ENCODE results near the gene RAP1GAP2.
A peak's percentile ranks its signal among the peaks of the same experiment; 100 is the strongest.

RAP1GAP2 gene

DNA sequence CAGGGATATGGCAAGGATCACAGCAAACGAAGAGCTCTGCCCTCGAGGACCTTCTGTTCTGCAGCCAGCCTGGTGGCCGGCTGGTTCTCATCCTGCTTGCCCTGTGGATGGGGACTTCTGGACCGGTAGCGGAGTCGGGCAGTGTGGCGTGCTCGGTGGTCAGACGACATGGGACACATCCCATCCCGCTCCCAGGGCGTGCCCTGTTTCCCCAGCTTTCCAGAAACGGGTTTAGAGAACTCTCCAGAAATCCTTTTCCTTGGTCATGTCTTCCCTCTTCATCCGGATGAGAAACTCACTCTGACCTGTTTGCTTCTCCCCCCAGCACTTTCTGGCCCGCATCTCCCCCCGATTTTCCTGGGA is 151.3 kb downstream of the RAP1GAP2 start:
- DNase-seq (ENCODE audit: low read depth): no peak

DNA sequence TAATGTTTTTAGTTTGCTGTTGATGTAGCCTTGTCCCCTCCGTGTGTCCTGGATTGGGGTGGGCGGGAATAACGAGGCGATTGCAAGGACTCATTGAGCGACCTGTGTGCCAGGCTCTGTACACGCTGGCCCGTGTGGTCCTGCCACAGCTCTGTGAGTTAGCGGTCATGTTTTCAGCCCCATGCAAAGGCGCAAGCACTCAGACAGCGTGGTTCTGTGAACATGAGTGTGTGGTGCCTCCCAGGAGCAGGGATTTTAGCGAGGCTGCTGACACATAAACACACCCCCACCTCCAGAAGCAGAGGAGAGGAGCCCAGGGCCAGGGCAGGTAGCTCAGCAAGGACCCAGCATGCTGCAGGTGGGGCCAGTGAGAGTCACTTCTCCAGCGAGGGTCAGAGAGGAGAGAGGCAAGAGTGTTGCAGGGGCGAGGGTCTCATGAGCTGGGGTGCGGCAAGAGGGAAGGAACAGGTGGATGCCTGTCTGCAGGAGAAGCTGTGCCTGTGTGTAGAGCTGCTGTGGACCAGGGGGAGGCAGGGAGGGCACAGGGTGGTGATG is 151.8 kb downstream of the RAP1GAP2 start:
- DNase-seq (ENCODE audit: low read depth): no peak

DNA sequence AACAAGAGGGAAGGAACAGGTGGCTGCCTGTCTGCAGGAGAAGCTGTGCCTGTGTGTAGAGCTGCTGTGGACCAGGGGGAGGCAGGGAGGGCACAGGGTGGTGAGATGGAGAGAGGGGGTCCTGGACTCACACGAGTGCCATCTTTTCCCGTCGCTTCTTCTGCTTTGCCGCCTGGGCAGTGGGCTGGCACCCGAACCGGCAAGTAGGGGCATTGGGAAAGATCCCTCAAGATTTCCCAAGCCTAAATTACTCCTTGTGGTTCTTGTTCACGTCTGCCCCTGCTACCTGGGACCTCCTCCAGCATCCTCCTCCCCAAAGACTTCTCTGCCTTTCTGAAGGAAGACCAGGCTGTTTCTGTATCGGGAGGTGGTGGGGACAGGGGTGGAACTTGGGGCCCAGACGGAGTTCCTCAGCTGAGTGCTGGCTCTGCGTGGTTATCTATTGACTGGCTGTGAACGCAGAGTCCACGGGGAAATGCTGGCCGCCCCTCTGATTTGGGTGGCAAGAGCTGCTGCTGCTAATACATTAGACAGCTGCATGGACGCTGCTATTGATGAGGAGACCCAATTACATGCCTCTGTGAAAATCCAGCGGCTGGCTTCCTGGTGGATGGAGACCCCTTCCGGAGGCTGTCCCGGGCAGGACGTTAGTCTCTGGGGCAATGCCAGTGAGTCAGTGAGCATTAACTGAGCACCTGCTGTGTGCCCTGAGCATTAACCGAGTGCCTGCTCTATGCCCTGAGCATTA is 152.7 kb downstream of the RAP1GAP2 start:
- DNase-seq (ENCODE audit: low read depth): no peak

DNA sequence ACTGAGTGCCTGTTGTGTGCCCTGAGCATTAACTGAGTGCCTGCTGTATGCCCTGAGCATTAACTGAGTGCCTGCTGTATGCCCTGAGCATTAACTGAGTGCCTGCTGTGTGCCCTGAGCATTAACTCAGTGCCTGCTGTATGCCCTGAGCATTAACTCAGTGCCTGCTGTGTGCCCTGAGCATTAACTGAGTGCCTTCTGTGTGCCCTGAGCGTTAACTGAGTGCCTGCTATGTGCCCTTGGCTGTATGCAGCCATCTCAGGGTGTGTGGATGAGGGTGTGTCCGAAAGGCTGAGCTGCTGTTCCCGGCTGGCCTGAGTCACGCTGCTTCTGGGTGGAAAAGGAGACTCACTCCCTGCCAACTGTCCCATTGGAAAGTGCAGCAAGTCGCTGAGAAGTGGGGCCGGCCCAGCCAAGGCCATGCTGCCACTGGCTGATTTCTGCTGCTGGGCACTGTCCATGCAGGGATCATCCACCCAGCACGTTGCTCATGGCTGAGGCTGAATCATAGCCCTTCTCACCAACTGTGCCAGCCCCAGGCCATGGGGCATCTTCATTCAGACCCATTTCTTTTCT is 153.3 kb downstream of the RAP1GAP2 start:
- peak; percentile 77 for DNase-seq (ENCODE audit: low read depth)

DNA sequence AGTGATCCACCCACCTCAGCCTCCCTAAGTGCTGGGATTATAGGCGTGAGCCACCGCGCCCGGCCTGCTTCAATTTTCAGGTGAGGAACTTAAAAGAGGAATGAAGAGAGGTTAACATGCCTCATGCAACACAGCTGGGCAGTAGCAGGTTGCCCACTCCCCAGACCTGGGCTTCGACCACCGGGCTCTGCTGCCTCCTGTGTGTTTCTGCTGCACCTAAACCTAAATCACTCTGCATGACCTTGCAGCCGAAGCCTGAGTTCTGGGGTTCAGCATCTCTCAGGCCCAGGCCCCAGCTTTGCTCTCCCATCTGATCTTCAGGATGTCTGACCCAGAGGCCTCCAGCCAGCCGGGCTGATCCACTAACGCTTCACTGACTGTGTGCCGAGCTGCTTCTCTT is 154.6 kb downstream of the RAP1GAP2 start:
- no peak for DNase-seq (ENCODE audit: low read depth)

DNA sequence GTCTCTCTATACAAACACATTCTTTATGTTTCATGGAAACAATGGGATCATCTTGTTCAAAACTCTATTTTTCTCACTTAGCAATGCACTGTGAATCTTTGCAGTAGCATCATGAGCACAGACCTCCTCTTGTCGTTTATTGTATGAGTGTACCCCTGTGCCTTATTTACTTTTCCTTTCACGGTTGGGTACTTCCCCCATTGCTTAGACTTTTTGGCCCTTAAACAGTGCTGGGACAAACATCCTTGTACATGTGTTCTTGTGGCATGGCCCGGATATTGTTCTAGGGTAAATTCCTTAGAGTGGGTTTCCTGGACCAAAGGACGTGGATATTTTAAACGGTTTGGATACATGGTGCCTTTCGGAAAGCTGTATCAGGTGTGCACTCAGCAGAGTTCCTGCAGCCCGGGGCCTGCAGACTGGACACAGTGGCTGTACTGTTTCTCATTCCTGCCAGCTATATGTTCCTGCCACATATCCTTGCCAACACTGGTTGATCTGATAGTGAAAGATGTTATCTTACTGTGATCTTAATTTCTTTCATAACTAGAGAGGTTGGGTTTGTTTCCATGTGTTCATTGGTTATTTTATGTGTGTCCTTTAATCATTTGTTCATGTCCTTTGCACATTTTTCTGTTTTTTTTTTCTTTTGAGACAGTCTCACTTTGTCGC is 156.1 kb downstream of the RAP1GAP2 start:
- no peak for DNase-seq (ENCODE audit: low read depth)

DNA sequence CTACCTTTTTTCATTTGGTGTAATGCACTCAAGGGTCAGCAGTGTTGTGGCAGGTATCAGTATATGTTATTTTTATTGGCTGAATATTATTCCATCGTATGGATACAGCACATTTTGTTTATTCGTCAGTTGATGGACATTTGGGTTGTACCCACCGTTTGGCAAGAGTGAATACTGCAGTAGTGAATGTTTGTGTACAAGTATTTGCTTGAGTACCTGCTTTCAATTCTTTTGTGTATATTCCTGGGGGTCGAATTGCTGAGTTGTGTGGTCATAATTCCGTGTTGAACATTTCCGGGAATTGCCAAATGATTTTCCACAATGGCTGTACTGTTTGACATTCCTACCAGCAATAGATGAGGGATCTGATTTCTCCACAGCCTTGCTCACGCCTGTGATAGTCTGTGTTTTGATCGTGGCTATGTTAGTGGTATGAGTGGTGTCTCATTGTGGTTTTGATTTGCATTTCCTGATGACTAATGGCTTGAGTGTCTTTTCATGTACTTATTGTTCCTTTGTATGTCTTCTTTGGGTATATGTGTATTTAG is 158.7 kb downstream of the RAP1GAP2 start:
- DNase-seq (ENCODE audit: low read depth): peak; percentile 96

DNA sequence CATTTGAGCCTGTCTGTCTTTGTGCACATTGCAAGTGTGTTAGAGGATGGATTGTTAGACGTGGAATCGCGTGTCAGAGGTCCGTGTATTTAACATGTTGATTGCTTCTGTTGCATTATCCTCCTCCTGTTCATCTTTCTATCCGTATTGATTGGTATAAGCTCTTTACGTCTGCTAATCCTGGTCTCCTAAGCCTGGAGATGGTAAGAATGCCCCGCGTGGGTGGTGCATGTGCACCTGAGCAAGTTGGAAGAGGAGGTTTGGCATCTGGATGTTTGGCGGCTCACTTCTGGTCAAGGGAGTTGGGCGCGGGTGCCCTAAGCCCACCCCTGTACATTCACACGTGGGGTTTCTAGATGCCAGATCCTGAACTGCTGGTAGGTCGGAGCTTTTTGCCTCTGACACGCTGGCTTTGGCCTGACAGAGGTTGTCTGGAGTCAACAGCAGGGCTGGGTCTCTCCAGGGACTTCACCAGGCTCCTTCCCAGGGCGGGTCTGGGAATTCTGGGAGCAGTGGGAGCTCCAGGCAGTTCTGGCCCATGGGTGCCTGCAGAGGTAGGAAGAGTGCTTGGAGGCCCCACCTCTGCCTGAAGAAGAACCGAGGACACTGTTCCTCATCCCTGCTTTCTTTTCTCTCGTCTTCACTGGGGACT is 159.8 kb downstream of the RAP1GAP2 start:
- no peak for DNase-seq (ENCODE audit: low read depth)

DNA sequence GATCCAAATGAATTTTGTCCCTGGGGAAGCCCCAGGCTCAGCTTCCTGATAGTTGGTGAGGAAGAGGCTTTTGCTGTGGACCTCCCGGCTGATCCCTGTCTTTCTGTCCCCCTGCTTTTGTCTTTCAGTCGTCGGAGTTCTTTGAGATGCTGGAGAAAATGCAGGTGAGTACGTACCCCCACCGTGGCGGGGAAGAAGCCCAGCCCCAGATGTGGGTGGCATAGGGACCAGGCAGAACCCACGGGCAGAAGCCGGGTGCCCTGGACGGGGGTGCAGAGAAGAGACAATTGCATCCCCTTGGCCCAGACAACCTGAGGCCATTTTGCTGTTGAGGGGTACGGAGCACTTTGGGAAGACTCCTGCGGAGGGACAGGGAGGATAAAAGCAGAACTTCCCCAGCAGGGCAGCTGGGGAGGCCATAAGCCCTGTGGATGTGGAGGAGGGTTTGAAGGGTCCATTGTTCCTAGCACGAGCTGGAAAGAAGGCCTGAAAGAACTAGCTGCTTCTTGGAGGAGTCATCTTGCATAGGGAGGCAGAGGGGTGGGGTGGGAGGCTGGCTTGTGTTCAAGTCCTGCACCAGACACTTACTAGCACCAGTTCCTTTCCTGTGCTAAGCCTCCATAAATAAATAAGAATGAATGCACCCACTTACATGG is 161.5 kb downstream of the RAP1GAP2 start:
- no peak for DNase-seq (ENCODE audit: low read depth)

DNA sequence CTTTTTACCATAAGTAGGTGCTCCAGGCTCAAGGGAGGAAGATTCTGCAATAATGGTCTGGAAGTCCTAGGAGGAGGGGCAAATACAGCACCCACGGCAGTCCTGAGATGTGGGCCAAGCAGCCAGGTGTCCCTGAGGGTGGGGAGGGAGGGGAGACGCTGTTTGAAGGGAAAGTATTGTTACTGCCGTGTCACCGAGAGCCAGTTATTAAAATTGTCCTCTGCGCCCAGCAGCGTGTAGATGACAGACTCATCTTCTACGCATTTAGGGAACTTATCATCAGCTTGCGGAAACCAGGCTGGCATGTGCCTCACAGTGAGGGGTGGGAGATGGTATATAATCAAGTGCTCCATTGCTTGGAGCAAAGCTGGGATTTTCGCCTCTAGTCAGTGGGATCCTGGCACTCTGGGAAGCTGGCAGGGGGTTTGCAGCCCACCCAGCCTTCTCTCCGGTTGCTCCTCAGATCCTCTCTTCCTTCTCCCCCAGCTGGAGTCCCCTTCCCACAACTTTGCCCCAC is 162.5 kb downstream of the RAP1GAP2 start:
- no peak for DNase-seq (ENCODE audit: low read depth)

DNA sequence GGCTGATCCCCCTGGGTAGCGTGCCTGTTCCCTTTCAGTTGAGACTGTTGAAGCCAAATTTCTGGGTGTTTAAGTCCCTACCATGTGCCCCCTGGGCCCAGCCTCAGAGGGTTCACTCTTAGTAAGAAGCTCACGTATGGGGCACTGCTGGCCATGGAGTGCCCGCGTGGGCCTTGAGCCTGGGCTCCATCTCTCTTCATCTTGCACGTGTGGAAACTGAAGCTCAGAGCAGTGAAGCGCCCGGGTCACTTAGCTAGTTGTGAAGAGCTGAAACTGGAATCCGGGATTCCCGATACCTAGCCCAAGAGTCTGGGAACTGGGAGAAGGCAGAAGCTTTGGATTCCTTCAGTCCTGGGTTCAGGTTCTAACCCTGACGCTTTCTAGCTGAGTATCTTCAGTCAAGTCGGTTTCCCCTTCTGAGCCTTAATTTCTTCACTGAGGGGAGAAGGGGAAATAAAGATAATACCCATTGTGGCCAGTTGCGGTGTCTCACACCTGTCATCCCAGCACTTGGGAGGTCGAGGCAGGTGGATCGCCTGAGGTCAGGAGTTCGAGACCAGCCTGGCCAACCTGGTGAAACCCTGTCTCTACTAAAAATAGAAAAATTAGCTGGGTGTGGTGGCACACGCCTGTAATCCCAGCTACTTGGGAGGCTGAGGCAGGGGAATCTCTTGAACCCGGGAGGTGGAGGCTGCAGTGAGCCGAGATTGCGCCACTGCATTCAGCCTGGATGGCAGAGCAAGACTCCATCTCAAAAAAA is 163.3 kb downstream of the RAP1GAP2 start:
- DNase-seq (ENCODE audit: low read depth): no peak

DNA sequence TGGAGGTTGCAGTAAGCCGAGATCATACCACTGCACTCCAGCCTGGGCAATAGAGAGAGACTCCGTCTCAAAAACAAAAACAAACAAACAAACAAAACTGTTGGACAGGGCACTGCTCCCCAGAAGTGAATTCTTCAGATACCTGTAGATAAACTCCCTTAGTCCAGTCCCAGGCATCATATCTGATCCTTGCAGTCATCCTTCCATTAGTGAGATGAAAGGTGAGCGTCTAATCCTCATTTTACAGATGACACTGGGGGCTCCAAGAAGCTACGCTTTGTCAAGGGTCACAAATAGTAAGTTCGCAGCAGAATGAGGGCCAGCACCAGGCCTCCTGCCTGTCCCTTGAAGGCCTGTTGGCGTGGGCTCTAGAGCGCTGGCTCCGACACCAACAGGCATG is 165.2 kb downstream of the RAP1GAP2 start:
- no peak for DNase-seq (ENCODE audit: low read depth)

DNA sequence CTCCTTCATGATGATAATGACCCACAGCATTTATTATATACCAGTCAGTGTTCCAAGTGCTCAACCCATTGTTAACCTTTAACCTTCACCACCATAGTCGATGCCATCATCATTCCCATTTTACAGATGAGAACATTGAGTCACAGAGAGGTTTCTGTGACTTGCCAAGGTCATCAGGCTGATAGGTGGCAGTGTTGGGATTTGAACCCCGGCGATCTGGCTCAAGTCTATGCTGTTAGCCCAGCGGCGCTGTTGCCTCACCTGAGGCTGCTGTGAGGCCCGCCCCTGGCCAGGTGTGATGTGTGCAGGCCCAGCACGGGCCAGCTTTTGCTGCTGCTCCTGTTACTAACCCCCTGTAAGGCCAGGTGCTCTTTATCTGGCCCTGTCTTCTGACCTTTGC is 166.0 kb downstream of the RAP1GAP2 start:
- no peak for DNase-seq (ENCODE audit: low read depth)

DNA sequence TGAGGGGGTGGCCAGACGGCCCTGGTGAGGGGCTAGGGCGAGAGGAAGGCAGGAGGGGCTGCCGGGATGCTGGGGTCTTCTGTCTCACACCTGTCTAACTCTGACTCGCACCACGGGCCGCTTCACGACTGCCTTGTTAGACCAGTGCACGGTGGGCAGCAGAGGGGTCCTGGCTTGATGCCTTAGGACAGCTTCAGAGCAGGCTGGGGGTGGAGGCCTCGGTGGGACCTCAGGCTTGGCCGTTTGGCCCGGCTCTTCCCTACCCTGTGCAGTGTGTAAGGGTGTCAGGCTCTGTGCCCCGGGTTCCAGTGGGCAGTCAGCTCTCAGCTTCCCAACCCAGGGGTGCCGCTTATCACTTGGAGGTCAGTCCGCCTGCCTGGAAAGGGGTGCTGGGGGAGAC is 166.5 kb downstream of the RAP1GAP2 start:
- no peak for DNase-seq (ENCODE audit: low read depth)

DNA sequence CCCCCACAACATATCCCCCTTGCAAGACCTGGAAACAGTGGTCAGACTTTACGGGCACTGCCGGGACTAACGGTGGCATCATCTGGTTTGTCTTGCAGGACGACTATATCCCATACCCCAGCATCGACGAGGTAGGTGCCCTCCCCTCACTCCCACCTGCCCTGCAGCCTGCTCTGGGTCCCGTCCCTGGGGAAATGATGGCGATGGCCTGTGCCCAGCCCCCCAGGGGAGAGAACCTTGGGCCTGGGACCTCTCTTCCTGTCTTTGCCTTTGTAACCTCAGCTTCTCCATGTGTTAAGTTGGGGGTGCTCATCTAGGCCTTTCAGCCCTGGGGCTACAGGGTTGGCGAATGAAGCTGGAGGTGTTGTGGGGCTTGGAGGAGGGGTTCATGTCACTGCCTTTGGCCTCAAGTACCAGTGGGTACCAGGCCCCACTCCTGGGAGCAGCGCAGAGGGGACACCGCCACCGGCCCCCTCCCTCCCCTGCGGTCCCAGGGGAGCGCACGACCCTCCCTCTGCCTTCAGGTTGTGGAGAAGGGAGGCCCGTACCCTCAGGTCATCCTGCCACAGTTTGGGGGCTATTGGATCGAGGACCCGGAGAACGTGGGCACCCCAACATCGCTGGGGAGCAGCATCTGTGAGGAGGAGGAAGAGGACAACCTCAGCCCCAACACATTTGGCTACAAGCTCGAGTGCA is 167.2 kb downstream of the RAP1GAP2 start:
- no peak for DNase-seq (ENCODE audit: low read depth)

DNA sequence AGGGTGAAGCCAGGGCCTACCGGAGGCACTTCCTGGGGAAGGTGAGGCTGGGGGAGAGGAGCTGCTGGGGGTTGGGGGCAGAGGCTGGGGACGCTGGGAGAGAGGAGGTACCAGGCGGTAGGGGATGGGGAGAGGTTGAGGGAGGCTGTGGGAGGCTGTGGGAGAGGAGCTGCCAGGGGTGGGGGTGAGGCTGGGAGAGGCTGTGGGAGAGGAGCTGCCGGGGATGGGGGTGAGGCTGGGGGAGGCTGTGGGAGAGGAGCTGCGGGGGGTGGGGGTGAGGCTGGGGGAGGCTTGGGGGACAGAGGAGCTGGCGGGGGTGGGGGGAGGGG is 167.8 kb downstream of the RAP1GAP2 start:
- no peak for DNase-seq (ENCODE audit: low read depth)

DNA sequence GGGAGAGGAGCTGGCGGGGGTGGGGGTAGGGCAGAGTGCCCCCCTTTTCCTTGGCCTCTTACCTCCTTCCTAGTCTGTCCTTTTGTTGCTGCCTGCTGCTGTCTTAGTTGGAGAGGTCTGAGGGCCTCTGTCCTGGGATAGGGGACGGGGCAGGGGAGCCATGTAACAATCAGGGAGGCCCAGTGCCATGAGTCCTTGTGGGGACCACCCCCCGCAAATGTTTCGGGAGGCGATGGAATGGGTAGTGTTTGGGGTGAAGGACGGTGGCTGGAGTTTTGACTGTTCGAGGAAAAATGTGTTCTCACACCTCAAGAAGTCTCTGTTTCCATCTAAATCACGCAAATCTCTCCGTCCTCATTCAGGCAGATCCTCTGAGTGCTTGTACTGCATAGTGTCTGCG is 168.1 kb downstream of the RAP1GAP2 start:
- no peak for DNase-seq (ENCODE audit: low read depth)

DNA sequence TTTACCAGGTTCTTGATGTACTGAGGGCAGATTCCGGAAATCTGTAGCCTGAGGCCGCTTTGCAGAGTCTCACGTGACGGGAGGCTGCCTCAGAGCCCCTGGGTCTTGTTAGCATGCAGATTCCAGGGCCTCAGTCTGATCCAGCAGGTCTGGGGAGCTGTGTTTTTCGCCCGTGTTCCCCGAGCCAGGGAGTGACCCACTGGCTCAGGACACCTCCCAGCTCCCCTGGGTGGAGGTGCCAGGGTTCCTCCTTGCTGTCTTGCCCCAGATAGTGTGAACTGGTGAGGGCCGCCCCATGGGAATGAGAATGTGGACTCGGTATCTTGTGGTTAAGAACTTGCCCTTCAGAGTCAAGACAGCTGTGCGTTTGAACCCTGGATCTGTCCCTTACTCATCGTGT is 168.6 kb downstream of the RAP1GAP2 start:
- no peak for DNase-seq (ENCODE audit: low read depth)

DNA sequence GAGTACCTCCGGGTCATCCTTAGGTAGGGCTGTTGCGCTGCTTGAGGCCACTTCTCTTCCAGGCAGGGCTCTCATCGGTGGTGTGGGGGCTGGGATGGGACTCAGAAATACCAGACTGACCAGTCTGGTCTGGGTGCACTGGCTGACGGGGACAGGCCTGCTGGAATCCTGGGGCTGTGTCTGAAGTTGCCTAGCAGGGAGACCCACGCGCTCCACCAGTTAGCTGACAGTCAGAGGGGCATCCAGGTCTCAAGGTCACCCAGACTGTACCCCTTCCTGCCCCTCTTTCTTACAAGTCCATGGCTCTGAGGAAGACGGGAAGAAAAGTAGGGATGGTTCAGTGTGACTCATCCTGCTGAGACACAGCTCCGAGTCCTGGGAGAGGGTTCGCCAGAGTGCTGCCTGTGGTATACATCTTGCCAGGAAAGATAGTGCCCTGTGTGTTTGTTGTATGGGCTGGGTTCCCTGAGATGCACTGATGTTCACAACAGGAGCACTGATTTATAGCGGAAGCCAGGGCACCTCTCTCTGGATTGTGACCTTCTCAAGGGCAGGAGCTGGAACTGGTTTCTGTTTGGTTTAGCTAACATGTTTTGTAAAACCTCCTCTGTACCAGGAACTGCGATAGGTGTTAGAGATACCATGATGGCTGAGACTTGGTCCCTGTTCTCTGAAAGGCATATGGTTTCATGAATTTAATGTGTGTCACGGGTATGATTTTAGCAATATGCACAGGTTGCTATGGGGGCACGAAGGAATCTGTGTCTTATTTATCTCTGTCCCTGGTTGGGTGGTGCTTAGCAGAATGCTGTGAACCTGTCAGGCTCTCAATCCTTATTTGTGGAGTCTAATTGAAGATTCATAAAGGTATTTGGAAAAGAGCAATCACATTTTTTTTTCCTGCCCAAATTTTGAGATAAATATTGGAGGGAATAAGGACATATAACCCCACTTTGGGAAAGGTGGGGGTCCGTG is 169.7 kb downstream of the RAP1GAP2 start:
- DNase-seq (ENCODE audit: low read depth): peak; percentile 30

Measured in fibroblast of gingiva (primary cell).